PC-9 (cell line): ENCODE data around the gene OR7D4. TPM values are rescaled to one million over a fixed set of nuclear protein-coding genes. Genes with fewer than 3 reads are reported as not detected.

ENCODE experiments used
- BruUV-seq: library from RNA; stranded (reverse); fragments of 400-500 nt; replicated peaks from 2 replicates; lab custom pipeline; 2021; lab: Mats Ljungman, UMichigan
- CTCF ChIA-PET: fragments of 300-600 bp; sonication (Branson Sonifier 250); formaldehyde crosslinking; loops from one replicate; lab custom pipeline; 2022; ENCODE audit warnings: antibody characterized with exemption; lab: Charles Lee
- POLR2A ChIA-PET: fragments of 300-600 bp; sonication (Branson Sonifier 250); formaldehyde crosslinking; loops from one replicate; lab custom pipeline; 2022; ENCODE audit warnings: antibody characterized with exemption; ENCODE audit not compliant: unreplicated experiment; lab: Charles Lee
- DNase-seq, 2 experiments: peaks; one replicate each; pipeline versions ENCODE4 v3.0.0 to v3.0.0-alpha.2; 2015 to 2022; ENCODE audit warnings: mixed read lengths in 1 of 2
- H2AFZ ChIP-seq: fragments of 200-600 bp; sonication (generic); 2 replicates; pipeline ENCODE4 v1.8.1; 2017; ENCODE audit warnings: antibody characterized with exemption
- H3F3A ChIP-seq: fragments of 200-600 bp; sonication (generic); 2 replicates; pipeline ENCODE4 v1.8.1; 2017; ENCODE audit warnings: antibody characterized with exemption, mild to moderate bottlenecking, low read depth; ENCODE audit not compliant: insufficient read depth
- H3K27ac ChIP-seq: fragments of 200-600 bp; sonication (generic); 2 replicates; pipeline ENCODE4 v1.6.1; 2016; ENCODE audit warnings: mixed run types
- H3K27me3 ChIP-seq: fragments of 200-600 bp; sonication (generic); 2 replicates; pipeline ENCODE4 v1.6.1; 2016; ENCODE audit warnings: low read depth, mixed run types; ENCODE audit not compliant: insufficient read depth
- H3K36me3 ChIP-seq: fragments of 200-600 bp; sonication (generic); 2 replicates; pipeline ENCODE4 v1.6.1; 2016; ENCODE audit warnings: low read depth, mixed run types
- H3K4me1 ChIP-seq: fragments of 200-600 bp; sonication (generic); replicated peaks from 2 replicates; pipeline ENCODE4 v1.6.1; 2016; ENCODE audit warnings: mixed run types; ENCODE audit not compliant: insufficient read depth
- H3K4me2 ChIP-seq: fragments of 200-600 bp; sonication (generic); 2 replicates; pipeline ENCODE4 v1.6.1; 2017; ENCODE audit warnings: mixed run types
- H3K4me3 ChIP-seq: fragments of 200-600 bp; sonication (generic); 2 replicates; pipeline ENCODE4 v1.6.1; 2016; ENCODE audit warnings: mixed run types
- H3K79me2 ChIP-seq: fragments of 200-600 bp; sonication (generic); 2 replicates; pipeline ENCODE4 v1.6.1; 2017; ENCODE audit warnings: low read depth, mixed run types
- H3K9me2 ChIP-seq: fragments of 200-600 bp; sonication (generic); 2 replicates; pipeline ENCODE4 v1.8.1; 2017; ENCODE audit warnings: mild to moderate bottlenecking; ENCODE audit not compliant: insufficient read depth
- H3K9me3 ChIP-seq: fragments of 200-600 bp; sonication (generic); 2 replicates; pipeline ENCODE4 v1.8.1; 2016; ENCODE audit warnings: low read depth; ENCODE audit not compliant: insufficient read depth
- H4K20me1 ChIP-seq: fragments of 200-600 bp; sonication (generic); 2 replicates; pipeline ENCODE4 v1.8.1; 2017; ENCODE audit not compliant: insufficient read depth
- CTCF ChIP-seq: fragments of 200-600 bp; sonication (generic); conservative IDR thresholded peaks from 2 replicates; pipeline ENCODE4 v1.6.1; 2017; ENCODE audit warnings: mixed run types, antibody characterized with exemption, mild to moderate bottlenecking, moderate library complexity
- EZH2 ChIP-seq: fragments of 200-600 bp; sonication (generic); IDR thresholded peaks from 2 replicates; pipeline ENCODE4 v1.8.0; 2017; ENCODE audit warnings: antibody characterized with exemption, low read depth
- intact Hi-C: fragments of 100-400 bp; cut with micrococcal nuclease; formaldehyde crosslinking; loops from one replicate; pipeline ENCODE4 v1.10.0; 2022; ENCODE audit not compliant: unreplicated experiment
- total RNA-seq: library from RNA; stranded (reverse); gene quantifications from 2 replicates; pipeline ENCODE4 v1.2.3, GENCODE V29; 2021

The OR7D4 gene
- total RNA-seq, 1 experiment from 2014 or later = not detected

DNA sequence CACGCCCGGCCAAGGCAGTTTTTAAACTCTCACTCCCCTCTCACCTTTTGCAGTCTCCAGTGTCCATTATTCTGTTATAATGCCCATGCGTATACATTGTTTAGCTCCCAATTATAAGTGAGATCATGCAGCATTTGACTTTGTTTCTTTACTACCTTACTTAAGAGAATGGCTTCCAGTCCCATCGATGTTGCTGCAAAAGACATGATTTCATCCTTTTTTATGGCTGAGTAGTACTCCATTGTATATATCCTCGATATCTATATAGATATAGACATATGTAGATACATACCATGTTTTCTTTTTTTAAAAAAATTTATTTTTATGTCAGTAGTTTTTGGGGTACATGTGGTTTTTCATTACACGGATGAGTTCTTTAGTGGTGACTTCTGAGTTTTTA lies 32.2 kb downstream of the OR7D4 start:
- H4K20me1 ChIP-seq = no peaks in the 10 kb centered on the region
- DNase-seq = no peak
- H3K27me3 ChIP-seq = peaks cover 29% of the 10 kb centered on the region
- no peaks in the 10 kb centered on the region for H3F3A ChIP-seq
- no peak overlapping the region for H3K4me3 ChIP-seq
- H3K9me3 ChIP-seq = peaks cover 9% of the 10 kb centered on the region; the same call in 1 of the 2 replicates
- no TSS peak for BruUV-seq
- no peak overlapping the region for H2AFZ ChIP-seq
- no peak overlapping the region for H3K4me2 ChIP-seq
- H3K36me3 ChIP-seq = no peaks in the 10 kb centered on the region
- no peaks in the 10 kb centered on the region for H3K9me2 ChIP-seq
- POLR2A ChIA-PET = interaction anchor here (0.6 kb wide), 1 partner anchor 397 kb away, joined by 15 read pairs; no protein-coding TSS in a partner anchor
- no peak for TF ChIP-seq CTCF
- no peak for TF ChIP-seq EZH2
- no peak overlapping the region for H3K27ac ChIP-seq
- CTCF ChIA-PET = no interaction called here
- intact Hi-C loops = no loop called here
- H3K4me1 ChIP-seq = no peaks in the 10 kb centered on the region
- no peaks in the 10 kb centered on the region for H3K79me2 ChIP-seq

GRCh38 chr19:9183000-9183399 lies 36.4 kb downstream of the OR7D4 start:
- no peak overlapping the region for H3K4me3 ChIP-seq
- TF ChIP-seq CTCF (no peak), EZH2 (no peak)
- no peak overlapping the region for H3K27ac ChIP-seq
- no peaks in the 10 kb centered on the region for H3F3A ChIP-seq
- peaks cover 9% of the 10 kb centered on the region; the same call in 1 of the 2 replicates for H3K9me3 ChIP-seq
- ChIA-PET POLR2A (no interaction called here), CTCF (no interaction called here)
- H3K36me3 ChIP-seq = no peaks in the 10 kb centered on the region
- intact Hi-C loops = no loop called here
- BruUV-seq = no TSS peak
- no peaks in the 10 kb centered on the region for H3K4me1 ChIP-seq
- no peak overlapping the region for H3K4me2 ChIP-seq
- H3K27me3 ChIP-seq = peaks cover 18% of the 10 kb centered on the region
- H2AFZ ChIP-seq = no peak overlapping the region
- no peaks in the 10 kb centered on the region for H3K79me2 ChIP-seq
- no peak for DNase-seq
- H4K20me1 ChIP-seq = no peaks in the 10 kb centered on the region
- no peaks in the 10 kb centered on the region for H3K9me2 ChIP-seq

GRCh38 chr19:9178901-9179300 lies 40.5 kb downstream of the OR7D4 start, which contains the start of gene OR7D2:
Gene OR7D2, plus strand, starts transcription at chr19:9178979. Its CDS starts 6,803 bp downstream, at chr19:9185782.
- peaks cover 27% of the 10 kb centered on the region for H3K27me3 ChIP-seq
- no TSS peak for BruUV-seq
- H3F3A ChIP-seq = no peaks in the 10 kb centered on the region
- DNase-seq = peak in 1 of 2 experiments; percentile 44
- no peak within 1 kb of the TSS for H3K27ac ChIP-seq
- no peaks in the 10 kb centered on the region for H3K79me2 ChIP-seq
- no peaks in the 10 kb centered on the region for H4K20me1 ChIP-seq
- H3K9me2 ChIP-seq = no peaks in the 10 kb centered on the region
- H3K9me3 ChIP-seq = 0 out of 2 replicates have a peak, but pooled peaks cover 11% of the 10 kb centered on the region
- H3K4me2 ChIP-seq = no peak within 1 kb of the TSS
- H3K4me3 ChIP-seq = no peak within 1 kb of the TSS
- no peaks in the 10 kb centered on the region for H3K36me3 ChIP-seq
- H3K4me1 ChIP-seq = no peaks in the 10 kb centered on the region
- intact Hi-C loops = no loop called here
- TF ChIP-seq EZH2 (no peak), CTCF (no peak)
- ChIA-PET POLR2A (no interaction called here), CTCF (no interaction called here)
- no peak within 1 kb of the TSS for H2AFZ ChIP-seq
